Stimulated activated CD8-positive, alpha-beta memory T cell treated with anti-CD3 and anti-CD28 coated beads, Interleukin-7, amount 100 ng/mL, for 48 hours (primary cell): ENCODE data around the gene HAUS7.

Source experiments
- DNase-seq, 2 donors: peaks; one replicate each; pipeline ENCODE4 v3.0.0-alpha.2; 2020; ENCODE audit warnings: low read depth in 1 of 2; ENCODE audit errors: extremely low read depth in 1 of 2

HAUS7 gene

GRCh38 chrX:153457136-153457825, 13.1 kb downstream of the HAUS7 start:
- DNase-seq = no peak

GRCh38 chrX:153456704-153457103, 13.7 kb downstream of the HAUS7 start:
- DNase-seq = no peak

DNA sequence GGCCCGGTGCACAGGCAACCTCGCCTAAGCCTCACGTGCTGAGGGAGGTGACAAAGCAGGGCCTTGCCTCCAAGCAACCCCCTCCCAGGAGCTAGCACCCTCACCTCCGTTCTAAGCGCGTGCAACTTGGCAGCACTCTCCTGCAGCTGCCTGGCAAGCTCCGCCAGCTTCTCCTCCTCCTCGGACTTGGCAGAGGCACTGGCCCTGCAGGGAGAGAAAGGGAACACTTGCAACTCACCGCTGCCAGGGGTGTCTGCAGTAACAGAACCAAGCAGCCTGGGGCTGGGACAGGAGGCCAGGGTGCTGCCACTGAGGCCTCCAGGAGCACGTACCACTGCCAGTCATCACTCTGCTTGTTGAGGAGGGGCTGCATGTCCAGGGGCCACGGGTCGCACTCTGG, 14.2 kb downstream of the HAUS7 start:
- DNase-seq = no peak

DNA sequence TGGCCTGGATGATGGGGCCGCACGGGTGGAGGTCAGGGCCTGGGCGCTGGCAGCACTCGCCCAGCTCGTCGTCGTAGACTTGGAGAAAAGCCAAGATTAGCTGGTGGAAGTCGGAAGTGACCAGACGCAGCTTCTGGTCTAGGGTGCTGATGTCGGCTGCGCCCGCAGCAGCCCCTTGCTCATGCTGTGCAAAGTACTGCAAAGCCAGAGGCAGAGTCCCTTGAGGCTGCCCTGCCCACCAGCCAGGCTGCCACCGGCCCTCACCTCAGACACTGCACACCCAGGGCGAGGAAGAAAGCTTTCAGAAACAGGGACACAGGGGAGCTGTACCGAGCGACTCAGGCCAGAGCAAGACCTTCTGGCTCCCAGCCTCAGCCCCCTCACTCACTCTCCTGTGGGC, 14.8 kb downstream of the HAUS7 start:
- DNase-seq = no peak

- DNase-seq = no peak
Observed at GRCh38 chrX:153454901-153455550, 15.3 kb downstream of the HAUS7 start.

- DNase-seq = no peak
Observed at GRCh38 chrX:153450949-153451277, 19.5 kb downstream of the HAUS7 start.

DNA sequence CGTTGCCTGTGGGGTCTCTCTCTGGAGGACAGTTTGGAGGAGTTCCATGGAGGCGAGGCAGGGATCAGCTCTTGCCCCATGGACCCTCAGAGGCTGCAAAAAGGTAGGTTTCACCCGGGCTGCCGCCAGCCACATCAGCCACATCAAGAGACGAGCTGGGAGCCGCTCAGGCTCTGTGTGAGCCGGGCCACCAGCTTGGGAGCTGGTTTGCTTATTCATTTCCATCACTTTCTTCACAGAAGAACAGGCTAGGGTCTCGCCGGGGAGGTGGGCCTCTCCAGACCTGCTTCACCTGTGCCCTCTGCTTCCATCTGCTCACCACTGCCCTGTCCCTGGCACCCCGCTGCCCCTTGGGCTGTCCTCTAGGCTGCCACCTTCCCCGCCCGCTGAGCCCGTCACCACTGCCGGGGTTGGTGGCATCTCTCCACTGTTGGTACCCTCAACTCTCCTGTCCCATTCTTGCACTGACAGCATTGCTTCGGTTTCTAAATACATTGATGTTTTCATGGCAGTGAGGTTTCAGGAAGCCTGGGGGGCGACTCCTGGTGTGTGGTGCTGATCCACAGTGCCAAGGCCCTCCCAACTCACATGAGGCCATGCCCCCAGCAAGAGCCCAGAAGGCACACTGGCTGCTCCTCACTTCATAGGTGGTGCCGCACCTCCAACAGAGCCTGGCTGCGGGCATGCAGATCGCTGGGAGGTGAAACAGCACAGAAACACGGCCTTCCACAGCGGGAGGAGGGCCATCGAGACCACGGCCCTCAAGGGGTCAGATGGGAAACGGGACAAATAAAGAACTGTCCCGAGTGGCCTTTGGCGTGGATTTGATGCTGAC, 20.0 kb downstream of the HAUS7 start:
- no peak for DNase-seq

- DNase-seq = no peak
Observed at GRCh38 chrX:153449368-153450113, 20.8 kb downstream of the HAUS7 start.

DNA sequence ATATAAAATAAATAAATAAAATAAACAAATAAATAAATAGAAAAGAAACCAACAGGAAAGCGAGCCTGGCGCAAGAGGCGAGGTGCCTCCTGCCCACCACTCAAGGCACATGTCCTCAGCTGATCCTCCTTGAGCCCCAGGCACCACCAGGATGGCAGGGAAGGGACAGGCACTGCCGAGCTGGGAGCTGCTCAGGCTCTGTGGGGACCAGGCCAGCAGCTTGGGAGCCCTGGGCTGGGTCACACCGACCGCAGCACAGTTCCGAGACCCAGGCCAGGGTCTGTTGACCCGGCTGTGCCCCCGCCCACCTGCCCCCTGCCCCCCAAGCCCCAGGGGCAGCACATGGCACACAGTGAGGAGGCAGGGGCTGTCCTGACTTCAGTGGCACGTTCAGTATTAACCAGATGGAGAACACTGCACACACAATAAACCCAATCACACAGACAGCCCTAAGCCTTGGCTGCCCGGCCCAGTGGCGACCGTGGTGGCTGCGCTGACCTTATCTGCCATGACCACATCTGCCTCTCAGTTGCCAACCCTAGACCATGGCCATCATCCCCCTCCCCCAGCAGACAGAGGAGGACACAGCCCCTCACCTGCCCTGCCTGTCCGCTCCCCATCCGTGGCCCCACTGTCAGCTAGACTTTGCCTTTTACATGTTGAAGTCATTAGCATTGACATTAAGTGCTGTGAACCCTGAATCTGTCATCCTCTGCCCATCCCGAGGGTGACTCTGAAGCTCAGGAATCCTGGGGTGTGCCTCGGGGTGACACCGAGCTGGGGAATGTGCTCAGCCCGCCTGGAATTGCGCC, 21.6 kb downstream of the HAUS7 start:
- no peak for DNase-seq

DNA sequence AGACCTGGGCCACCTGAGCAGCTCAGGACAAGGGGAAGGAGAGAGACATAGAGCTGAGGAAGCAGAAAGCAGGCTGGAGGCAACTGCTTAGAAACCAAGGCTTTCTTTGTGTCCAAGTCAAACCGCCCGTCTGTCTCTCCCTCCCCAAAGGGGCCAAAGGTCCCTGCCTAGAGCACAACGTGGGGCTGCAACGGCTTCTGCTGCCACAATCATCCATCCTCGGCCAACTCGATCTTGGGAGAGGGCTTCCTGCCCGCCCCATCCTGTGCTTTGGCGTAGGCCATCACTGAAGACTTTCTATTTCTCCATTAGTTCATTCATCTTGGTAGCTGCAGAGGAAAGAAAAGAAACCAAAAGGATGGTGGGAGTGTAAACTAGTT, 22.8 kb downstream of the HAUS7 start:
- no peak for DNase-seq

DNA sequence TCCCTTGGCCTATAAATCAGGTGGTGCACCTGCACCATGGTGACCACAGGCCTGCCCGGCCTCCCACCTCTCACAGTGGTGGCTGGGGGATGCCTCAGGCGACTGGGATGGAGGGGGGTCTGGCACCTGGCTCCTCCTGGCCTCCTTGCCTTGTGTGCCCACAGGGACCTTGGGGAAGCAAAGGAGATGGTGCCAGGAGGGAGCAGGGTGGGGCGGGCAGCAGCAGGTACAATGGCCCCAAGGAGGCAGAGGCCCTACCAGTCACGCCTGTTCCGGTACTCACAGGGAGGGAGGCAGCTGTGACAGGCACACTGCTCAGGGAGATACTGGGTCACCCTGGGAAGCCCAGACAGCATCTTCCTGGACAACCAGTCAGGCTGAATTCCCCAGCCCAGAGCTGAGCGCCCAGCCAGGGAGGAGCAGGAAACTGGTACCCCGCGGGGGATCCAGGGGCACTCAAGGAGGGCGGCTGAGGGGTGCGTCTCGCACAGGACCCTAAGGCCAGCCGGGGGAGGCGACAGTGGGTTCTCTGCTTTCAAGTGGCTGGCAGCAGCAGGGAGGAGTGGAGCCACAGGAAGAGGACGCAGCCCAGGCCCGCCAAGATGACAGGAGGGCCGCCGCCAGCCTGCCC, 23.3 kb downstream of the HAUS7 start:
- DNase-seq = no peak

GRCh38 chrX:153446636-153446936, 23.8 kb downstream of the HAUS7 start:
- no peak for DNase-seq

DNA sequence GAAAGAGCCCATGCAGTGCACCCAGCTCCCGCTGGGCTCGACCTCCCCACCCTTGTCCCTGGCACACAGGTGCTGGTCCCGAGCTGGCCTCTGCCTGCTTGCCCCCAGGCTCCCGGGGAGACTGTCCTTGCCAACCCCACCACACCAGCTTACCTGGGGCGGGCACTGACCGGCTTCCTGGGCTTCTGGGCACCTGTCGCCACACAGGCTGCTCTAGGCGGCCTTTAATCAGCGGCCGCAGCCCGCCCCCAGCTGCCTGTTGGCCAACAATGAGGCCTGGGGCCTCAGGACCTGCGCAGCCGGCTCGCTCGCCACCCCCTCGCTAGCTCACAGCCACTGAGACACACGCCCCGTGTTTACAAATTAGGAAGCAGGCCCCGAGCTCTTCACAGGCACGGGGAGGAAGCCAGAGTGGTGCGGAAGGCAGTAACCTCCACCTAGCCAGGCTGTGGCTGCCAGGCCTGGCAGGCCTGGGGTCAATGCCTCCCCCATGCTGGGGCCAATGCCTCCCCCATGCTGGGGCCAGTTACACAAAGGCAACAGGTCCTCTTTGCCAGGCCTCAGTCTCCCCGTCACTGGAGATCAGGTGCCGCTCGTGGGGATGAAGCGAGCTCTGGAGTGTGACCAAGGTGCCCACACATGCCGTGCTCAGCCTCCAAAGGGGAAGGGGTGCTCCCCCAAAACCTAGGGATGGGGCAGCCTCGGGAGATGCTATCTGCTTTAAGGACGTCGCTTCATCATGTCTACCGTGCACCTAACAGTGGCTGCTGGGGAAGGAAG, 24.3 kb downstream of the HAUS7 start, which contains the start of gene TREX2:
TREX2 (minus strand) TSS at position 201 of the 780 bp plus-strand sequence. CDS start 626 bp downstream, outside the sequence.
- DNase-seq = no peak

- DNase-seq = no peak
Observed at GRCh38 chrX:153445106-153445855, 25.1 kb downstream of the HAUS7 start.

DNA sequence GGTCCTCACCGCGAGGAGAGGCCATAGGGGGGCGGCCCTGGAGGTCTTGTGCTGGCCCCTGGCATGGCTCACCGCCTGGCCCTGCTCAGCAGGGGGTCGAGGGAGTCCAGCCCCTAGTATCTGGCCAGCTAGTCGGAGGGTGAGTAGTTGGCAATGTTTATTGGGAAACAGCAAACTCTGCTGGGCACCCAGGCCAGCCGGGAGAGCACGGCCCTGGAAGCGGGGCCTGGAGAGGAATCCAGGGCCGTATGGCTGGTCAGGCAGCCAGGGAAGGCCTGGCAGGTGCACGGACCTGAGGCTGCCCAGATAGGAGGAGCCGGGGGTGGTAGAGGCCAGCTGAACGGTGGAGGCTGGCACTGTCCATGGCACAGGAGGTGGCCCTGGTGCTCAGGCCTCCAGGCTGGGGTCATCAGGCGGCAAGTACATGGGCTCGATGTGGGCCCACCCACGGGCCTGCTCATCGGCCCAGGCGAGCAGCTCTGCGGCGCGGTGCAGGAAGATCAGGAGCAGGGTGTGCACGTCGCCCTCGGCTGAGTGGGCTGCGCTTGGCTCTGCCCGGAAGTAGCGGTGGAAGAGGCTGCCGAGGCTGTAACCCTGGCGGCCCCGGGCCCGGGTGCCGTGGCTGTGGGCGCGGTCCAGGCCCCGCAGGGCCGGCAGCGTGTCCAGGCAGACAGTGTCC, 25.9 kb downstream of the HAUS7 start:
- DNase-seq = no peak

GRCh38 chrX:153443476-153444332, 26.7 kb downstream of the HAUS7 start:
- no peak for DNase-seq

DNA sequence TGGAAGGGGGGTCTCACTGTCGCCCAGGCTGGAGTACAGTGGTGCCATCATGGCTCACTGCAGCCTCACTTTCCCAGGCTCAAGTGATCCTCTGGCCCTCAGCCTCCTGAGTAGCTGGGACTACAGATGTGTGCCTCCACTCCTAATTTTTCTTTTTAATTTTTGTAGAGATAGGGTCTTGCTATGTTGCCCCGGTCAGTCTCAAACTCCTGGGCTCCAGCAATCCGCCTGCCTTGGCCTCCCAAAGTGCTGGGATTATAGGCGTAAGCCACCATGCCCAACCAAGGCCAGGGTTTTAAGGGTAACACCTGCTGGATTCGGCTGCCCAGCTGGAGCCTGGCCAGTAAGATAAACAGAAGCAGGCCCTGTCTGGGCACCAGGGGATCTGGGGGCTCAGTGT, 27.9 kb downstream of the HAUS7 start:
- no peak for DNase-seq
